Activated CD8-positive, alpha-beta memory T cell treated with anti-CD3 and anti-CD28 coated beads for 24 hours (primary cell): ENCODE results near the gene MCHR1.
A peak's percentile ranks its signal among the peaks of the same experiment; 100 is the strongest.
"Not testable (repeated sequence)": the region's sequence is repeated elsewhere in the genome, so short reads cannot be mapped to it uniquely, and the experiment has no call there.

Experiments used
- DNase-seq: peaks from one replicate; pipeline ENCODE4 v3.0.0-alpha.2; 2020

The MCHR1 gene, protein sequence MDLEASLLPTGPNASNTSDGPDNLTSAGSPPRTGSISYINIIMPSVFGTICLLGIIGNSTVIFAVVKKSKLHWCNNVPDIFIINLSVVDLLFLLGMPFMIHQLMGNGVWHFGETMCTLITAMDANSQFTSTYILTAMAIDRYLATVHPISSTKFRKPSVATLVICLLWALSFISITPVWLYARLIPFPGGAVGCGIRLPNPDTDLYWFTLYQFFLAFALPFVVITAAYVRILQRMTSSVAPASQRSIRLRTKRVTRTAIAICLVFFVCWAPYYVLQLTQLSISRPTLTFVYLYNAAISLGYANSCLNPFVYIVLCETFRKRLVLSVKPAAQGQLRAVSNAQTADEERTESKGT

DNA sequence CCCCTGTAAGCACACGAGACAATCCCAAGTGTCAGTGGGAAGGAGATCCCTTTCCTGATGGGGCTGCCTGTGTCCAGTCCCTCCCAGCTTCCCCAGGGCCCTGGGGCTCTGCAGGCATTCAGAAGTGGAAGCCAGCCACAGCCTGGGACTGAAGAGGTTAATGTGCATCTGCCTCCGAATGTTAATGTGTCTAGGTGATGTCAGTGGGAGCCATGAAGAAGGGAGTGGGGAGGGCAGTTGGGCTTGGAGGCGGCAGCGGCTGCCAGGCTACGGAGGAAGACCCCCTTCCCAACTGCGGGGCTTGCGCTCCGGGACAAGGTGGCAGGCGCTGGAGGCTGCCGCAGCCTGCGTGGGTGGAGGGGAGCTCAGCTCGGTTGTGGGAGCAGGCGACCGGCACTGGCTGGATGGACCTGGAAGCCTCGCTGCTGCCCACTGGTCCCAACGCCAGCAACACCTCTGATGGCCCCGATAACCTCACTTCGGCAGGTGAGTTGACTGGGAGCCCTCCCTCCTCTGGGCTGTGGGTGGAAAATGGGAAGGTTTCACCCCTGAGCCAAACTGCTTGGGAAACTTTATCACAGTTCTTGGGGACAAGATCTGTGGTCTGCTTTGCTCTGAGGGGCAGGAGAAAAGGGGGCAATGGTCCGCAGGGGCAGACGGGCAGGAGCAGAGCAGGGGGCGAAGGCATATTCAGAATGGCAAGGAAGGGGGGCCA lies at the start of gene MCHR1:
Gene MCHR1, plus strand, starts transcription at position 236 of the 715 bp plus-strand sequence. Its CDS starts 169 bp downstream, at position 405.
- no peak for DNase-seq

DNA sequence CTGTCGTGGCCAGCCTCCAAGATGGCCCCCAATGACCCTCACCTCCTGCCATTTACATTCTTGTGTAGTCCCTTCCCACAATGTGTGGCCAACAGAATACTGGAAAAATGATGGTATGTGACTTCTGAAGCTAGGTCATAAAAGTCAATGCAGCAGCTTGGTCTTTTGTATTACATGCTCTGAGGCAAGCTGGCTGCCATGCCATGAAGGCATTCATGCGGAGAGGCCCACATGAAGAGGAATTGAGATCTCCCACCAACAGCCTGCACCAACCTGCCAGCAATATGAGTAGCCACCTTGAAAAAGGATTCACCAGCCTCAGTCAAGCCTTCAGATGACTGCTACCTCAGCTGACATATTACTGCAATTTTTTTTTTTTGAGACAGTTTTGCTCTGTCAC lies 47.4 kb upstream of the MCHR1 start:
- no peak for DNase-seq

DNA sequence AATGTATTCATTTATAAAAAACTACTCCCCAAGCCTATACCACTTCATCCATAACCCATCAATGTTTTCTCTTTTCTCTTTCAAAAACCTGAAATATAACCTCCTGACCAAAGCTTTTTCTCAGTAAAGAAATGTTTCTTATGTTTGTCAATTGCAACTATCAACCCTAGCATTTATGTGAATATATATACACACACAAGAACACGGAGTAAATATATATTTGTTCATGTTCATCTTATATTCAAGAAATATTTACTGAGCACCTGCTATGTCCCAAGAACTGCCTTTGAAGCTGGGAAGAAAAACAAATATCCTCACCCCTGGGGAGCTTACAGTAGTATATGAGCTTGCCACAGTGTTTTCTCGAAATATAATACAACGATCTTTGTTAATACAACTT lies 46.2 kb upstream of the MCHR1 start:
- DNase-seq: no peak

DNA sequence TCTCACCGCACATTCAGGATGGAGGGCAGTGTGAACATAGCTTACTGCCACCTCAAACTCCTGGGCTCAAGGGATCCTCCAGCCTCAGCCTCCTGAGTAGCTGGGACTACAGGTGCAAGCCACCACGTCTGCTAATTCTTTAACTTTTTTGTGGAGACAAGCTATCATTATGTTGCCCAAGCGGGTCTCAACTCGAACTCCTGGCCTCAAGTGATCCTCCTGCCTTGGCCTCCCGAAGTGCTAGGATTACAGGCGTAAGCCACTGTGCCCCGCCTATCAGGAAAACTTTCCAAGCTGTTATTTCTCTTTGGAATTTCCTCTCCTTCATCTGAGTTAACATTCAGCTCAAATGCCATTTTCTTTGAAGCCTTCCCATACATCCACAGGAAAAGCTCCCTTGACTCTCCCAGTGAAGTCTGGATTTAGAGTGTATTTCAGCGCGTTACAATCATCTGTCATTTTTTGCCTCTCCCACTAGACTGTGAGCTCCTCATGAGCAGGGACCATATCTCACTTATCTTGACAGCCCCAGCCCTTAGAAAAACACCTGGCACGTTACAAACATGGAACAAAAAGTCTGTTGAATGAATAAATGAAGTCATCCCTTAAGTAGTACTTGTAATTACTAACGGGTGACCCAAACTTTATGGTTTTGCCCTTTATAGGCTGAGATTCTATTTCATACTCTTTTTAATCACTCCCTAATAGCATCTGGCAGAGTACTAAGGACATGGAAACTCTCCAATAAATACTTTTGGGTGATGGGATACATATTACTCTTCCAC lies 45.0 kb upstream of the MCHR1 start:
- DNase-seq: no peak

DNA sequence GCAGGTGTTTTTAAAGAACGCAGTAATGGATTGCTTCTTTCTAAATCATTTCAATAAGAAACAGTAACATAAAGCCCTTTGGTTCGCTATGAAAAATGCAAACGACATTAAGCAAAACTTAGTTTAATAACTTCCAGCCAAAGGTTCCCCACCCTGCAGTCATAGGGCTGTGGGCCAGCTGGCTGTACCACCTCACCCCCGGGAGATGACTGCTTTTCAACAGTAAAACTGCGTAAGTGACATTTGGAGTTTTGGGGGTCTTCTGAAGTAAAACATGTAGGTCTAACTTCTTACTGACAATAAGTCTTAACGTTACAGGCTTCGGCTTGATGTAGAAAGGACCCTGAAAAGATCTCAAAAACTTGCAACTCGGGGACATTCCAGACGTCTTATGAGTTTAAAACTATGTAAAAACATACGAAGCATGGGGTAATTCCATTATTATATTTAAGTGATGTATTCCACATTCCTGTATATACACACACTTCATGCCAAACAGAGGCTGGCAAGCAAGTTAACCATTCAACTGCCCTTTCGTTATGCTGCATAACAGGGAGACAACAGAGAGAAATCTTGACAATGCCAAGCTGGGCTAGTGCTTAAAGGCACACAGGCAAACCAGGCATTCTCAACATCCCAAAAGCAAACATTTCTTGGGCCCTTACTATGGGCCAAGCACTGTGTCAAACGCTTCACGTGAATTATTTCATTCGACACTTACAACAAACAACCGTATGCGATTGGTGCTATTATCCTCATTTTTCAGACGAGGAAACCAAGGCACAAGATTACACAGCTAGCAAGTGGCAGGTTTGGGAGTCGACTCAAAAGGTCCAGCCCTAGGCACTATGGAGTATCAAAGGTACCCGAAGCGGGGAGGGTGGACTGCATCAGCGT lies 44.0 kb upstream of the MCHR1 start:
- DNase-seq: peak; percentile 33

DNA sequence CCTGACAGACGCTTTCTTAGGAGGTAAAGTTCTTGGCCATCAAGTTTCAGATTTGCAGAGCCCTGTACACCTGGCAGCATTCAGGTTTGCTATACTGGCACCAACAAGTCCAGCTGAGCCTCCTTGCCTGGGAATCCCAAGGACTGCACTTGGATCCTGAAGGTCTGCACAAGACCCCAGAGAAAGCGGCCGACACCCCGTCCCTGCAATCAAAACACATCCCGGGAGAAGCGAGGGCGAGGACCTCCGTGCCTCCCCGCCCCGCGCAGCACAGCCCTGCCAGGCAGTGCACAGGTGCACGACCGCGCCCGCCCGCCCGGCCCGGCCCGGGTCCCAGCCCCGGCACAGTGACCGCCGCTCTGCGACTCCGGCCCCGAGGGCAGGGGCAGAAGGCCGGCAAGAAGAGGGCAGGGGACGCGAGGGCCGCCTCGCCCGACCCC lies 43.3 kb upstream of the MCHR1 start:
- DNase-seq: no peak

DNA sequence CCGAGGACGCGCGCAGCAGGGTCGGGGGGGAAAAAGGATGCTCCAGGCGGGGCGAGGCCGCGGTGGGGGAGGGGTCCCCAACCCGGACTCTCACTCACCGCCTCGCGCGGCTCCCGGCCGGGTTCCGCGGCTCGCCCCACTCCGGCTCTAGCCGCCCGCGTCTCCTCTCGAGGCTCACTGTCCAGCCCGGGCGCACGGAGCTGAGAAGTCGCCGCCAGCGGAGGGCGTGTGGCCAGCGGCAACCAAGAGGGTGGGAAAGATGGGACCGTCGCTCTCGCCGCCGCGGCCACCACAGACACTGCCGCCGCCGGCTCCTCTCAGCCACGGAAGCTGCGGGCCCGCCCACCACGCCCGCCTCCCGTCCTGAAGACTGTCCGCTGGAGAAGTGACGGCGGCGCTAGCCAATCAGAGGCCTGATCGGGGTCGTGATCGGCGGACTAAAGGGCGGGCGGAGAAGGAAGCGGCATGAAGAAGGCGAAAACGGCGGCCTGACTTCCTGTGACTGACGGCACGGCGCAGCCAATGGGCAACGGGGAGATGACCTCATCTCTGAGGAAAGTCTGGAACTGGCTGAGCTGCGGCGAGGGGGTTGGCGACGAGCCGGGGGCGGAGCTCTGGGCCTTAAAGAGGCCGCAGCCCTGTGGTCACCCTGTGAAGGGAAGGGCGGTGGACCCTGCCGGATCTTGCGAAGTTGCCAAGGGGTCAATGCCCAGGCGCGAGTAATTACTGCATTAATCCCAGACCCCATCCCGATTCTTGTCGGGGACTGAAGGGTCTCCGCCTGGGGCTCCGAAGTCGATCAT lies 42.7 kb upstream of the MCHR1 start, which contains the start of gene MRTFA:
Gene MRTFA, minus strand, starts transcription at position 340 of the 803 bp plus-strand sequence.
- peak; percentile 99 for DNase-seq

DNA sequence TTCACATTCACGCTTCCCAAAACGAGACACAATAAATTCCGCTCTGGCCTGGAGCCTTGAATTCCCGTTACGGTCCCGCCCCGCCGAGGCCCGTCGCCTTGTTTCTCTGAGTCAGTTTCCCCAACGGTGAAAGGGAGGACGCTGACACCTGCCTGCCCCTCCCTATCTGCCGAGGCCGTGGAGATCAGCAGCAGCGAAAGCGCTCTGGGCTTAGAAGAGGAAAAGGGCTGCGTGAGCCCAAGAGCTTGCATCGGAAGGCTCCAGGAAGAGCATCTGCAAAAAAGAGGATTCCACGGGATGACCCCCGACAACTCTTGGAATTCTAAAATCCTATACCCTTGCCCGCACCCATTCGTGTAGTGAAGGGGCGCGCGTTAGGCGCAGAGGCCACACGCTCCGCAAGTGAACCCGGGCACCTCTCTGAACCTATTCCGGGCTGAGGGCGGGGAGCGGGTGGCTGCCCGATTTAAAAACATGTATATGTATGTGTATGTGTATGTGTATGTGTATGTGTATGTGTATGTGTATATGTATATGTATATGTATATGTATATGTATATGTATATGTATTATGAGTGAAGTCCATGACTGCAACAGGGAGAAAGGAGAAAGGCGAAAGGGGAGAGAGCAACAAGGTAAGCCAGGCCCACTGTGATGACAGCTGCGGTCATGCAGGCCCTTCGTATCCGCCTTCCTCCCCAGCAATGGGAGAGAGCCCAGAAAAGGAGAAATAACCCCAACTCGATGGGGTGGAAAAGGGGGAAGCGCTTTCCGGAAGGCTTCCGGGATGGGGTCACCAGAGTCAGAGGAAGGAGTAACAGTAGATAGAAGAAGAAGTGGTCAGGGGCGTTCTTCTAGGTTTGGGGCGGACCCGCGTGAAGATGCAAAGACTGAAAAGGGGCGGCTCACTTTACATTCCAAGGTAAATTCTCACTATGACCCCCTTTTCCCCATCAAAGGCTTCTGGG lies 41.8 kb upstream of the MCHR1 start:
- DNase-seq: peak; percentile 55

DNA sequence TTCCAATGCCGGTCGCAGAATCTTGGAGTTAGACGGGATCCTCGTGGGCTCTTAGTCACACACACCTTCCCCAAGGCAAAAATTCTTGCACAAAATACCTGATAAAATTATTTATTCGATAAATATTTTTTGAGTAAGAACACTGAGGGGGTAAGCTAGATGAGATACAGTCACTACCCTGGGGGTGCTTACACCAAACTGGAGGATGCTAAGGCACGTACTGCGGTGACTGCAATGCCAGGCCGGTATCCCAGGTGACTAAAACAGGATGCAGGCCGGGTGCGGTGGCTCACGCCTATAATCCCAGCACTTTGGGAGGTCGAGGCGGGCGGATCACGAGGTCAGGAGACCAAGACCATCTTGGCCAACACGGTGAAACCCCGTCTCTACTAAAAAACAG lies 41.0 kb upstream of the MCHR1 start:
- DNase-seq: peak; percentile 52

DNA sequence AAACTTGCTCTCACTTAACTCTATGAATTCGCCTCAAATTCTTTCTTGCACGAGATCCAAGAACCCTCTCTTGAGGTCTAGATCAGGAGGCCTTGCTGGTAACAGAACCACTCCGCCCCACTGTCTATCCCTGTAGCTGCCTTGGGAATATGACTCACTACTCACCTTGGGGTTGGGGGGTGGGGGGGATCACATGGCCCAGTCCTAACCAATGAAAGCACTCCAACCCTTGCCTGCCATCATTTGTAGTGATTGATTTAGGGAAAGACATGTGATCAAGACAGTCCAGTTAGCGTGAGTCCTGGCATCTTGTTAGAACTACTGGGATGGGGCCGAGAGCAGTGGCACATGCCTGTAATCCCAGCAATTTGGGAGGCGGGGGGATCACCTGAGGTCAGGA lies 38.0 kb upstream of the MCHR1 start:
- no peak for DNase-seq

DNA sequence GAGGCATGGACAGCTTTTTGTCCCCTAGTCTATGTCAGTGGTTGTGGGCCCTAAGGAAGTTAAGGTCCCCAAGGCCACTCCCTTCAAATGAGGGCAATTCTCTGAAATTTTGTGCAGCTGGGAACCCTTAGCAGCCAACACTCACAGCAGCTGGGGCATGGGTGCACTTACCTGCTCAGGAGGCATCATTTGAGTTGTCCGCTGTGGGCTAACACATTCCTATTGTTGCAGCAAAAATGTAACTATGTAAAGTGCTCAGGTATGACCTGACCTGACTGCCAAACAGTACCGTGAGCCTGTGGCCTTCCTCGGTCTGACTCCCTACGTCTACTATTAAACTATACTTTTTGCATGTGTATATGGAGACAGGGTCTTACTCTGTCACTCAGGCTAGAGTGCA lies 37.0 kb upstream of the MCHR1 start:
- no peak for DNase-seq

DNA sequence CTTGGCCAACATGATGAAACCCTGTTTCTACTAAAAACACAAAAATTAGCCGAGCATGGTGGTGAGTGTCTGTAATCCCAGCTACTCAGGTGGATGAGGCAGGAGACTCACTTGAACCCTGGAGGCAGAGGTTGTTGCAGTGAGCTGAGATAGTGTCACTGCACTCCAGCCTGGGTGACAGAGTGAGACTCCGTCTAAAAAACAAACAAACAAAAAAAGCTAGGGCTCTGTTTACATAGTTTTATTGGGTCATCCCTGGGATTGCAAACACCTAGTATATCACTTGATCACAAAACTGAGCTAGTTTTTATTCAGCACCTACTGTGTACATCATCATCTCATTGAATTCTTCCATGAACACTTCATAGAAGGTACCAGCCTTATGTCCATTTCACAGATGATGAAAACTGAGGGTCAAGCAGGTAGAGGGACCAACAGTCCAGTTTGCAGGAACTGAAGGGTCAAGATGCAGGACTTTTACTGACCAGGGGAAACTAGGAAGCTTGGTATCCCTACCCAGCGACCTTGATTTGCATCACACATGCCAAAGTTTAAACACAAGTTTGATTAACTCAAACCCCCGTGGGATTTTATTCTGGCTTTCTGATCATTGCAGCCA lies 33.6 kb upstream of the MCHR1 start:
- DNase-seq: no peak

DNA sequence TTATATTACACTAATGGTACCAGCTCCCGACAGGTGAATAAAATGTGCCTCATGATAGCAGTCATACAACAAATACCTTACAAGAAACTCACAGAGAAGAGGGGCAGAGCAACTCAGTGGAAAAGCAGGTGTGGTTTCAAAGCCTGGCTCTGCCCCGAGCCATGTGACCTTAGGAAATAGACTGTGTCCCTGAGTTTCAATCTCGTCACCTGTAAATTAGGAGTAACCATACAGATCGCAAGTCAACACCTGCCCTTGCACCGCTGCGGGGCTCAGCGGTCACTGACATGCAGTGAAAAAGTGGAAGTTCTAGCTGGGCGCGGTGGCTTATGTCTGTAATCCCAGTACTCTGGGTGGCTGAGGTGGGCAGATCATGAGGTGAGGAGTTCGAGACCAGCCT lies 30.9 kb upstream of the MCHR1 start:
- DNase-seq: no peak

DNA sequence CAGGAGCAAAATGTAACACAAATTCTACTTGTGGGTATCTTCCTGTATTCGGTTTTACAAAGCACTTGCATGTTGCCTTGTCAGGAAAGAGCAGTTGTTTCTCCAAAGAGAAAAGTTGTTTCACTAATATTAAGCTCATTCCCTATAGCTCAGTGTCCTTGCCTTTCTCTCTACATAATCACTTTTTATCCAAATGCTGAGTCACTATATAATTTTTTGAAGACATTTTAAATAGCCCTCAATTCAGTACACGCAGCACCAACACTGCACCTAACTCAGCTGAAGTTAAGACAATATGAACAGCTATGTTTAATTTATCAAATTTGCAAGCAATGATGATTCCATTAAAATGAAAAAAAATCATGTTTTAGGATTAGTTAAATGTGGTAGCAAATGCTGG lies 28.2 kb upstream of the MCHR1 start:
- no peak for DNase-seq

DNA sequence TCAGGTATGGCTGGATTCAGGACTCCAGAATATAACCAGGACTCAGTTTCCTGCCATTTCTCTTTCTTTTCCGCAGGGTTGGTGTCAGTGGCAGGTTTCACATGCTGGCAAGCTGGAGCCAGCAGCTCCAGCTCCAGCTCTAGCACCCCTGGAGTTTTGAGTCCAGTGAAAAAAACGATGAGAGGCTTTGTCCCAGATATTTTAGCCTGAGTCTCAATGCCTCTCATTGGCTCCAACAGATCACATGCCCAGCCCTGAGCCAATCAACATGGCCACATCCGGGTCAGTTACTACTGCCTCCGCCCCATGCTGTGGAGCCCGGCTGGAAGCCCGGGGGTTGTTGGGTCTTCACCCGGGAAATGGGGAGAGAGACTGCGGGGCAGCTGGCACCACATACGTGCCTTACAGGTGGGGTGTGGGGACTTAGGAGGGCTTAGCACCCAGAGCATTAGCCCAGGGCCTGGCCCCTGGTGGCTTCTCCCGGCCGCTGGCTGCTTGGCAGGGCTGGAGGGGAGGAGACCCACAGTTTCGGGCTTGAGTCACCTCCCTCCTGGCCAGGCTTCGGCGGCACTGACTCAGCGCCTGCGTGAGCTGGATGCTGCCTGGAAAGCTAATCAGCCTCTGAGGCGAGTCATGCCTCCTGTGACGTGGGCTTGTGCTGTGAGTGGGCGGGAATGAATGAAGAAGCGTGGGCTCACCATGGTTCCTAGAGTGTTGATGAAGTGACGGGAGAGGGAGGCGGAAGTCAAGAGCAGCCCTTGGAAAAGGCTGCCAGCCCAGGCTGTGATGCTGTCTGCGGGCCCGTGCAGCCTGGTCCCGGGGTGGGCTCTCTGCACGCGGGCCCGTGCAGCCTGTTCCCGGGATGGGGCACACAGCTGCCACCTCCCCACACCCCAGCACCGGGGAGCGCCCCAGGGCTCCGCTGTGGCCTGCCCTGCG lies 27.5 kb upstream of the MCHR1 start:
- peak; percentile 84 for DNase-seq

DNA sequence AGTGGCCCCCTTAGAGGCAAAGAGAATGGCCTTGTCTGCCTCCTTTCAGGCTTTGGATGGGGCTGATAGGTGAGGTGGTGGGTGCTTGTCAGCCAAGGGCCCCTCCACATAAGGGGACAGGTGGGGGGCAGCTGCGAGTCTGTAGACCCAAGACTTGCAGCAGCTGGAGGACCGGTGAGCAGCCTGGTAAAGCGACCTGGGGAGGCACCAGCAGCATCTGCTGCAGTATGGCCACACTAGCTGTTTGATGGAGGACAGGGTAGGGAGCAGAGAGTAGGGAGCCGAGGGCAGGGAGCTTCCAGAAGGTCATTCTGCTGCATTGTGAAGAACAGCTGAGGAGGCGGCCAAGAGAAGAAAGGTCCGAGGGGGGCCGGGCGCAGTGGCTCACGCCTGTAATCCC lies 25.9 kb upstream of the MCHR1 start:
- no peak for DNase-seq

DNA sequence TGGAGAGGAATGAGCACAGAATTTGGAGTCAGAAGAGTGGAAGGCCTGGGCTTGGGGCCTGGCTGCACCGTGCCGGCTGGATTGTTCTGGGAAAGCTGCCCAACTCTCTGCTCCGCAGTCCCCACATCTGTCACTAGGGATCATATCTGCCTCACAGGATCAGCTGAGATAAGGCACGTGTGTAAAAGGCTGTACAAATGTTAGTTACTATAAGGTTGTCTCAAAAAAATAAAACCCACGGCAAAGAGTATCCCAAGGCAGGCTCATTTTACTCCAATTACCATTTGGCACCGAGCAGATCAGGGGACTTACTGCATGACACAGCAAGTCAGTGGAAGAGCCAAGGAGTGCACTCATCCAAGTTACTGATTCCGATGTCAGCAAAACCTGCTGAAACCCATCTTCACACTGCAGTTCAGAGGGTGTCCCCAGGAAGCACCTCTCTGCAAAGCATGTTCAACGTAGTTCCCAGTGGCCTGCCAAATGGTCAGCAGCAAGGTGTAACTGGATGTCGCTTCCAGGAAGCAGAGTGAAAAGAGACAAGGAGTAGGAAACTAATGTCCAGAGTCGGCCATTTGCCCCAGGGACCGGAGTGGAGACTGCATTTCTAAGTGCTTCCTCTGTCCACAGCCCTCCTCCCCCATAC lies 24.6 kb upstream of the MCHR1 start:
- DNase-seq: no peak

DNA sequence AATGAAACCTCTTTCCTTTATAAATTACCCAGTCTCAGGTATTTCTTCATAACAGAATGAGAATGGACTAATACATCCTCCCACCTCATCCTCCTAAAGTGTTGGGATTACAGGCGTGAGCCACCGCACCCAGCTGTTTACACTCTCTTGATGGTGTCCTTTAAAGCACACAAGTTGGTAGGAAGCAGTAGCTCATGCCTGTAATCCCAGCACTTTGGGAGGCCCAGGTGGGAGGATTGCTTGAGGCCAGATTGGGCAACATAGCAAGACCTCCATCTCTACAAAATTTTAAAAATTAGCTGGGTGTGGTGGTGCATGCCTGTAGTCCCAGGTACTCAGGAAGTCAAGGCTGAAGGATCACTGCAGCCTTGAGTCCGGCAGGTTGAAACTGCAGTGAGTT lies 23.3 kb upstream of the MCHR1 start:
- not testable (repeated sequence) for DNase-seq
